Activated CD4-positive, alpha-beta memory T cell treated with anti-CD3 and anti-CD28 coated beads, Interleukin-2, amount 10 ng/mL, durations not matched to agents 7 days and 5 days (primary cell): Measurements from ENCODE around the gene DNASE1L2. TPM values are rescaled to one million over a fixed set of nuclear protein-coding genes. Genes with fewer than 3 reads are reported as not detected.

Experiments
- CTCF ChIA-PET: fragments of 350-600 bp; sonication (Branson Sonifier 250); formaldehyde crosslinking; loops from one replicate; lab custom pipeline; 2021; ENCODE audit warnings: antibody characterized with exemption, inconsistent platforms; lab: Charles Lee
- POLR2A ChIA-PET: fragments of 350-600 bp; sonication (Branson Sonifier 250); formaldehyde crosslinking; loops from one replicate; lab custom pipeline; 2021; ENCODE audit warnings: antibody characterized with exemption; lab: Charles Lee
- DNase-seq: peaks from one replicate; pipeline ENCODE4 v3.0.0-alpha.2; 2020
- H3K27ac Mint-ChIP-seq: one replicate; pipeline ENCODE4 v1.8.0; 2021; ENCODE audit warnings: mild to moderate bottlenecking, mixed read lengths
- H3K27me3 Mint-ChIP-seq: one replicate; pipeline ENCODE4 v1.8.0; 2021; ENCODE audit warnings: mixed read lengths
- H3K36me3 Mint-ChIP-seq: one replicate; pipeline ENCODE4 v1.8.0; 2021; ENCODE audit warnings: low read depth, mixed read lengths
- H3K4me1 Mint-ChIP-seq: one replicate; pipeline ENCODE4 v1.8.0; 2021; ENCODE audit warnings: mixed read lengths
- H3K4me3 Mint-ChIP-seq: one replicate; pipeline ENCODE4 v1.8.0; 2021; ENCODE audit warnings: mild to moderate bottlenecking, mixed read lengths
- H3K9me3 Mint-ChIP-seq: one replicate; pipeline ENCODE4 v1.8.0; 2021; ENCODE audit warnings: mixed read lengths
- total RNA-seq, 2 experiments: library from RNA; stranded (reverse); gene quantifications; one replicate each; pipeline ENCODE4 v1.2.3, GENCODE V29; 2021

DNASE1L2 gene
- total RNA-seq, 2 experiments from 2014 or later = 2.0 to 2.3 TPM

DNA sequence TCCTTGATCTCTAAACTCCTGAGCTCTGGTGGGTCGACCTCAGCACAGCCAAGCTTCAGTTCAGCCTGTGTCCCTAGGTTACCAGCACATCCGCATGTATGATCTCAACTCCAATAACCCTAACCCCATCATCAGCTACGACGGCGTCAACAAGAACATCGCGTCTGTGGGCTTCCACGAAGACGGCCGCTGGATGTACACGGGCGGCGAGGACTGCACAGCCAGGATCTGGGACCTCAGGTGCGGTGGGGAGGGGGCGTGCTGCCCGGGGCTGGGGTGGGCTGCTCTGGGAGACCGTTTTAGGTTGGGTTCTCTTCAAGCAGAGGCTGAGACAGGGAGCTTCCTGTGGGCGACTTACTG lies 29.8 kb upstream of the DNASE1L2 start:
- H3K27me3 Mint-ChIP-seq = peaks cover 6% of the 10 kb centered on the region
- POLR2A ChIA-PET = interaction anchor here (1.0 to 4.7 kb wide), 10 partner anchors 9 to 211 kb away, joined by 3 to 43 read pairs (median 4); partner anchors contain the start of genes E4F1, ECI1, PGP and TRAF7
- DNase-seq = no peak
- peaks cover 19% of the 10 kb centered on the region for H3K36me3 Mint-ChIP-seq
- CTCF ChIA-PET = interaction anchor here (0.9 to 1.0 kb wide), 2 partner anchors 8 to 52 kb away, joined by 3 read pairs; partner anchors contain the start of gene PGP
- peak overlapping the region; percentile 73 for H3K4me3 Mint-ChIP-seq
- H3K27ac Mint-ChIP-seq = peak overlapping the region; percentile 72
- no peaks in the 10 kb centered on the region for H3K9me3 Mint-ChIP-seq
- H3K4me1 Mint-ChIP-seq = peaks cover 30% of the 10 kb centered on the region

DNA sequence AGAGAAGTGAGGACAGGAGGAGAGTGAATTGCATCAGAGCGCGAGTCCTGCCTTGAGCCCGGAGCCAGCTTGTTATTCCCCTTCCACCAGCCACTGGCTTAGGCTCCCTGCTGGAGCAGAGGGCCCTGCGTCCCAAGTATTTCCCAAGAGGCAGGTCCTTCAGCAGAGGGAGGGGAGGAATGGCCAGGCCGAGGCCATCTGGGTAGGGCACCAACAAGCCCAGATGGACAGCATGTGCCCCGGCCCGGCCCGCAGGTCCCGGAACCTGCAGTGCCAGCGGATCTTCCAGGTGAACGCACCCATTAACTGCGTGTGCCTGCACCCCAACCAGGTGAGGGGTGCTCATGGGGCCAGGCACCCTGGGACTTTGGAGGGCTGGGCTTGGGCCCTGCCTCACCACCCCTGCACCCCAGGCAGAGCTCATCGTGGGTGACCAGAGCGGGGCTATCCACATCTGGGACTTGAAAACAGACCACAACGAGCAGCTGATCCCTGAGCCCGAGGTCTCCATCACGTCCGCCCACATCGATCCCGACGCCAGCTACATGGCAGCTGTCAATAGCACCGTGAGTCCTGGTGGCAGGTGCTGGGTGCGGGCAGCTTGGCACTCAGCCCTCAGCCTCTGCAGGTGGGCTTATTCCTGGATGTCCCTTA lies 29.3 kb upstream of the DNASE1L2 start:
- no peaks in the 10 kb centered on the region for H3K9me3 Mint-ChIP-seq
- ChIA-PET POLR2A (interaction anchor here (1.0 to 4.7 kb wide), 7 partner anchors 9 to 211 kb away, joined by 3 to 43 read pairs (median 10); partner anchors contain the start of genes E4F1, ECI1, PGP and TRAF7), CTCF (interaction anchor here (0.9 to 1.0 kb wide), 3 partner anchors 8 to 52 kb away, joined by 3 read pairs; partner anchors contain the start of gene PGP)
- peaks cover 32% of the 10 kb centered on the region for H3K4me1 Mint-ChIP-seq
- peak overlapping the region; percentile 73 for H3K4me3 Mint-ChIP-seq
- peaks cover 22% of the 10 kb centered on the region for H3K36me3 Mint-ChIP-seq
- peak overlapping the region; percentile 72 for H3K27ac Mint-ChIP-seq
- H3K27me3 Mint-ChIP-seq = peaks cover 4% of the 10 kb centered on the region
- no peak for DNase-seq

DNA sequence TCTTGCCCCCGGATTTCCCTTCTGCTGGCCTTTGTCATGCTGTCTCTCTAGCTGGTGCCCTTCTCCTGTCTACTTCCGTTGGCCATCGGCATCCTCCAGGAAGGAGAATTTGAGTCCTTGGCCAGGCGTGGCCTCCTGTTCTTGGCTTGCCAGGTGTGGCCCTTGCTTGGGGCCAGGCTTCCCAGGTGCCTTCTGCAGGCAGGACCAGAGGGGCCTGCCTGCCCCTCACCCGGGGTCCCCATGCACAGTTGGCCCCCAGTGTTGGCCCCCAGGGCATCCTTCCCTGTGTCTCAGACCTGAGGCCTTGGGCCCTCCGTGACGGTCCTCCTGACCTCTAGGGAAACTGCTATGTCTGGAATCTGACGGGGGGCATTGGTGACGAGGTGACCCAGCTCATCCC lies 28.4 kb upstream of the DNASE1L2 start:
- H3K9me3 Mint-ChIP-seq = no peaks in the 10 kb centered on the region
- peak overlapping the region; percentile 9 for H3K4me3 Mint-ChIP-seq
- ChIA-PET CTCF (no interaction called here), POLR2A (interaction anchor here (2.8 kb wide), 2 partner anchors 43 to 54 kb away, joined by 10 to 11 read pairs; partner anchors contain the start of genes ECI1 and TRAF7)
- peak overlapping the region; percentile 20 for H3K27ac Mint-ChIP-seq
- peaks cover 25% of the 10 kb centered on the region for H3K36me3 Mint-ChIP-seq
- no peak for DNase-seq
- no peaks in the 10 kb centered on the region for H3K27me3 Mint-ChIP-seq
- peaks cover 40% of the 10 kb centered on the region for H3K4me1 Mint-ChIP-seq

DNA sequence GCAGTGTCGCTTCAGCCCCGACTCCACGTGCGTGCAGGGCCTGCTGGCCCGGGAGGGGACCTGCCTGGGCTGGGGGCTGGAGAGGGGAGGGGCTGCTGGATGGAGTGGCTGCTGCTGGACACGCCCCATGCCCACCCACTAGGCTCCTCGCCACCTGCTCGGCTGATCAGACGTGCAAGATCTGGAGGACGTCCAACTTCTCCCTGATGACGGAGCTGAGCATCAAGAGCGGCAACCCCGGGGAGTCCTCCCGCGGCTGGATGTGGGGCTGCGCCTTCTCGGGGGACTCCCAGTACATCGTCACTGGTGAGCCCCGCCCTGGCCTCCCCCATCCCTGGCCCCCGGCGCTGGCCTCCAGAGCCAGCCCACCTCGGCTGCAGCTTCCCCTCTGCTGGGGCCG lies 27.9 kb upstream of the DNASE1L2 start:
- POLR2A ChIA-PET = interaction anchor here (2.8 kb wide), 1 partner anchor 54 kb away, joined by 11 read pairs; the partner anchor contains the start of gene TRAF7
- H3K4me3 Mint-ChIP-seq = no peak overlapping the region

DNA sequence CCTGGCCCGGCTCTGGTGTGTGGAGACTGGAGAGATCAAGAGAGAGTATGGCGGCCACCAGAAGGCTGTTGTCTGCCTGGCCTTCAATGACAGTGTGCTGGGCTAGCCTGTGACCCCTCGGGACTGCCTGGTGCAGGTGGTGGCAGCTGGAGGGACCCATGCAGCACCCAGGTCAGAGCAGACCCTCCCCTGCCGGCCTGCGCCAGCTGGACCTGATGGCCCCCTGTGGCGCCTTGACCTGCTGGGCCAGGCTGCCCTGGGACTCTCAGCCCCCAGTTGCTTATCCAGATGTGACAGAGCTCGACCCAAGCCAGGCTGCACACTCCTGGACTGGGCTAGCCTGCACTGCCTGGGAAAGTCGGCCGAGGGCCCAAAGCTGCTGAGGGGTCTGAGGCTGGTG lies 27.5 kb upstream of the DNASE1L2 start:
- no peaks in the 10 kb centered on the region for H3K9me3 Mint-ChIP-seq
- no peak overlapping the region for H3K4me3 Mint-ChIP-seq
- H3K4me1 Mint-ChIP-seq = peaks cover 46% of the 10 kb centered on the region
- peaks cover 29% of the 10 kb centered on the region for H3K36me3 Mint-ChIP-seq
- H3K27ac Mint-ChIP-seq = no peak overlapping the region
- DNase-seq = no peak
- H3K27me3 Mint-ChIP-seq = no peaks in the 10 kb centered on the region
- CTCF ChIA-PET = no interaction called here
- POLR2A ChIA-PET = interaction anchor here (2.8 kb wide), 1 partner anchor 54 kb away, joined by 11 read pairs; the partner anchor contains the start of gene TRAF7

More for the DNA sequence above, 27.9 kb upstream of the DNASE1L2 start:
- no peaks in the 10 kb centered on the region for H3K27me3 Mint-ChIP-seq
- CTCF ChIA-PET = no interaction called here
- peaks cover 44% of the 10 kb centered on the region for H3K4me1 Mint-ChIP-seq
- no peak overlapping the region for H3K27ac Mint-ChIP-seq
- no peak for DNase-seq
- H3K36me3 Mint-ChIP-seq = peaks cover 27% of the 10 kb centered on the region
- H3K9me3 Mint-ChIP-seq = no peaks in the 10 kb centered on the region

DNA sequence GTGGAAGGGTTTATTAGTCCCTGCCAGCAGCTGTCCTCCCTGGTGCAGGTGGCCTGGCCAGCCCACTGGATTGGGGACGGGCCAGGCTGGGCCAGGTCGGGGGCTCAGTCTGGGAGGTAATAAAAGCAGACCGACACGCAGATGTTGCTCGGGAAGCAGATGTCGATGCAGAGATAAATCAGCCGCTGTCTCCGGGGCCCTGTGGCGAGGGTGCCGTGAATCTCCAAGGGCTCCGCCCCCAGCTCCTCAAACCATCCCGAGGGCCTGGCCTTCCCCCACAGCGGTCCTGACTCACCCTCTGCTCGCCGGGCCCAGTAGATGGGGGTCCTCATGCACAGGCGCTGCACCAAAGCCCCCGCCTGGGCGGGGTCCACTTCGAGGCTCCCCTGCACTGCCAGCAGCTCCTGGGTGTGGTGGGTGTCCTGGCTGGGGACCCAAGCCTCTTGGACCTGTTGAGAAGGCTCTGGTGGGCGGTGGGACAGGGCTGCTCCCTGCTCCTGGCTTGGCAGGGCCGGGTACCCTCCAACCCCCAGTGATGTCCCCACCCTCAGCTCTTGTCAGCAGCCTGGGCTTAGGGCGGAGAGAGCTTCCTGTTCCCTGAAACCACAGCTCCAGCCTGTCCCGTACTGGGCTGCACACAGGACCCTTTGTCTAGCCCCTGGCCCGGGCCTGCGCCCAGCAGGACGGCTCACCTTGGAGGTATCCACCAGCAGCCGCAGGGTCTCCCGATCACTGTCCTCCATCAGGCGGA lies 26.8 kb upstream of the DNASE1L2 start:
- CTCF ChIA-PET = no interaction called here

DNA sequence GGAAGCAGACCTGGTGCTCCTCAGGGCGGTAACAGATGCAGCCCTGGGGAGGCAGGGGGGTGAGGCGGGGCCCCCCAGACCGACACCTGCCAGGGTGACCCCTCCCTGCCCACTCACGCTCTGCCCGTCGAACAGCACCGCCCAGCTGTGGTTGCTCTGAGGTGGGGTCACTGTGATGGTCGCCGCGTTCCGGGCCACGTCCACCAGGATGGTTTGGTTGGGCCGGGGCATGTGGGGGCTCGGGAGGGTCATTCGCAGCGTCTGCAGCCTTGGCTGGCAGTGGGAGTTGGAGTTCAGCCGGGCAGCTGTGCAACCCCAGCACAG lies 26.3 kb upstream of the DNASE1L2 start:
- Mint-ChIP-seq H3K9me3 (no peaks in the 10 kb centered on the region), H3K4me3 (no peak overlapping the region), H3K27ac (no peak overlapping the region), H3K27me3 (no peaks in the 10 kb centered on the region), H3K4me1 (peaks cover 40% of the 10 kb centered on the region), H3K36me3 (peaks cover 29% of the 10 kb centered on the region)
- ChIA-PET CTCF (no interaction called here), POLR2A (interaction anchor here (0.6 to 2.8 kb wide), 2 partner anchors 10 to 56 kb away, joined by 3 to 11 read pairs; partner anchors contain the start of gene TRAF7)
- no peak for DNase-seq

More for the DNA sequence above, 26.8 kb upstream of the DNASE1L2 start:
- no peak overlapping the region for H3K4me3 Mint-ChIP-seq
- peaks cover 44% of the 10 kb centered on the region for H3K4me1 Mint-ChIP-seq
- H3K36me3 Mint-ChIP-seq = peaks cover 29% of the 10 kb centered on the region
- no peak overlapping the region for H3K27ac Mint-ChIP-seq
- no peaks in the 10 kb centered on the region for H3K27me3 Mint-ChIP-seq
- POLR2A ChIA-PET = interaction anchor here (0.6 to 2.8 kb wide), 2 partner anchors 9 to 55 kb away, joined by 3 to 11 read pairs; partner anchors contain the start of gene TRAF7
- no peaks in the 10 kb centered on the region for H3K9me3 Mint-ChIP-seq
- no peak for DNase-seq

DNA sequence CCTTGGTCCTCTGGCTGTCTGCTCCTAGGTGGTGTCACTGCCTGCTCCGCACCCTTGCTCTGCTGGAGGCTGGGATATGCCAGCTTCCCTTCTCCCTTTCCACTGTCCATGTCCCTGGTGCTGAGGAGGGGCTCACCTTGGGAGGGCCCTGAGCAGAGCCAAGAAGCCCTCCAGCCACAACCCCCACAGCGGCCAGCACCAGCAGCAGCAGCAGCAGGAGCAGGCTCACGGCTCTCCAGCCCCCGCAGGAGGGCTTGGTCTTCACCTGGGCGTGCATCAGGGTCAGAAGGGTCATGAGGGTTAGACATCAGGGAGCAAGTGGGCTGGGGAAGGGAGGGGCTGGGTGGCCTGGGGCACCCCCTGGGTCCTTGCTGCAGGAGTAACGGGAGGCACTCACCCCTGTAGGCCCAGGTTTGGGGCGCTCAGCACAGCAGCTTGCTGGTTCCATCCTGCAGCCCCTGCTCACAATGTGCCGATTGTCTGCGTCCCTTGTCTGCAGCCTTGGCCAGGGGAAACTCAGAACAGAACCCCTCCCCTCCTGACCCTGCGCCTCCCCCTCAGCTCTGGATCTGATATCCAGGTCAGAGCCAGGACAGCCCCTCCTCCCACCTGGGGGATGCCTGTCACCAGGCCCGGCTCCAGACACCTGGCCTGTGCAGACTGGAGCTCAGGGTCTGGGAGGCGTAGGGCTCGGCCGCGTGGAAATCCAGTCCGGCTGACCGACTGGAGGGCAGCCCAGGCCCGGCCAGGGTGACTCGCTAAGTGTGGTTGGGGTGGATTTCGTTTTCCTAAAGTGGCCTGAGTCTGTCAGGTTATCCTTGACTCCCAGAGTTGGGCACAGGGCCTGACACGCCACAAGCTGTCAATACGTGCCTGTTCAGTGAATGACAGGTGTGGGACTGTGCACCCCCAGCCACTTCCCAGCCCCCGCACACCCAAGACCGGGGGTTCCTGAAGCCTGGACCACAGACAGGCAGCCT lies 25.6 kb upstream of the DNASE1L2 start, which contains the start of gene BRICD5:
BRICD5 (minus strand) TSS at position 478 of the 980 bp plus-strand sequence; CDS start at position 448, 30 bp downstream.
- Mint-ChIP-seq H3K4me1 (peaks cover 42% of the 10 kb centered on the region), H3K9me3 (no peaks in the 10 kb centered on the region), H3K4me3 (no peak within 1 kb of the TSS), H3K27me3 (no peaks in the 10 kb centered on the region), H3K27ac (no peak within 1 kb of the TSS), H3K36me3 (peaks cover 29% of the 10 kb centered on the region)
- POLR2A ChIA-PET = interaction anchor here (0.6 to 2.8 kb wide), 4 partner anchors 11 to 56 kb away, joined by 3 to 11 read pairs (median 3); partner anchors contain the start of genes ECI1 and TRAF7
- DNase-seq = no peak
- CTCF ChIA-PET = no interaction called here

DNA sequence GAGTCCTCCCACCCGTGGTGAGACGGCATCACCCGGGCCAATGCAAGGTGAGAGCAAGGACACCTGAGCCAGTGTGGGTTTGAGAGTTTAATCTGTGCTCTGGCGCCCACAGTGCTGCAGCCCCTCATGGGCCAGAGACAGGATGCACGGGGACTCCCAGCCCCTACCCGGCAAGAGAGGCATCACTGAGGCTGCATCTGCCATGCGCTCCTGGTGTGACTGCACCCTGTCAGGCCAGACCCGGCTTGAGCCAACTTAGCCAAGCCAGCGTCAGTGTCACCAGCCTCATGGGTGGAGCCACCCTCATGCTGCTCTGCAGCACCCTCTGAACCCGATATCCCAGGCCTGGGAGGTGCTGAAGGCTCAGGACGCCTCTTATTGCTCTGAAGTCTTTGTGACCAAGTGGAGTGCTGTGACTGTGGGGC lies 24.3 kb upstream of the DNASE1L2 start:
- H3K27me3 Mint-ChIP-seq = no peaks in the 10 kb centered on the region
- H3K36me3 Mint-ChIP-seq = peaks cover 26% of the 10 kb centered on the region
- H3K4me3 Mint-ChIP-seq = peak overlapping the region; percentile 54
- POLR2A ChIA-PET = interaction anchor here (0.8 to 0.9 kb wide), 2 partner anchors 38 to 40 kb away, joined by 3 read pairs; partner anchors contain the start of gene ECI1
- H3K27ac Mint-ChIP-seq = peak overlapping the region; percentile 11
- no peaks in the 10 kb centered on the region for H3K9me3 Mint-ChIP-seq
- DNase-seq = no peak
- H3K4me1 Mint-ChIP-seq = peaks cover 35% of the 10 kb centered on the region
- CTCF ChIA-PET = no interaction called here

DNA sequence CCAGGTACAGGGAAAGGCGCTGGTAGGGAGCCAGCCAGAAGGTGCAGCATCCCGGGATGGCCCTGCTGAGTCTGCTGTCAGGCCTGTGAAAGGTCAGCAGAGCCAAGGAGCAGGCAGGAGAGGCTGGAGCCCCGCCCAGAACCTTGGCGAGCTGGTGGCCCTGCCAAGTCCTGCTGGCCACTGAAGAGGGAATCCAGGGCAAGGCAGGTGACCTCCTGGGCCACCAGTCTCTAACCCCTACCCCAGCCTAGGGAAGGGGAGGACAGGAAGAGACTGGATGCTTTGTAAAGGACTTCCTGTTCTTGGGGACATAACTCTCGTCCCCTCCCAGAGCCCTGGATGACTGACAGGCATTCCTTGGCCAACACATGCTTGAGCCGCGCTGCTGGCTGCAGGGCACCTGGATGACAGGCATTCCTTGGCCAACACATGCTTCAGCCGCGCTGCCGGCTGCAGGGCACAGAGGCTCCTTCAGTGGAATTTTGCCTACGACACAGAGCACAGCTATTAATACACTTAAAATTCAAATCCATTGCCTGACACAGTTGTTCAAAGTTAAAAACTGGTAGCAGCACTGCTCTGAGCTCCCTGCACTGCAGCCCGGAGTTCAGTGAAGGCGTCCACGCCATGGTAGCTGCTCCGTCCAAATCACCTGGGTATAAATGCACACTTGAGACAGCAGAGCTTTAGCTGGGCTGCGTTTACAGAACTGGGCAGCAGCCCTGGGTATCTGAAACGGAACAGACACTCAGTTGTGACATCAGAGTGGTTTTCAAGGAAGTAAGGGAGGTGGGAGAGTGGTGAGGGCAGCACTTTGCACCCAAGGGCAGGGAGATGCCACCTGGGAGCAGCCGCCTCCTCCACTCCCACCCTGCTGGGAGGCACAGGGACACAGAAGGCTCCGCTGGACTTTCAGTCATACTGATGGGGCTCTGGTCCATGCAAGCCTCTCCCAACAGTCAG lies 23.6 kb upstream of the DNASE1L2 start:
- Mint-ChIP-seq H3K4me1 (peaks cover 28% of the 10 kb centered on the region), H3K9me3 (no peaks in the 10 kb centered on the region), H3K36me3 (peaks cover 19% of the 10 kb centered on the region), H3K27ac (peak overlapping the region; percentile 38), H3K27me3 (no peaks in the 10 kb centered on the region), H3K4me3 (peak overlapping the region; percentile 76)
- POLR2A ChIA-PET = interaction anchor here (0.8 kb wide), 1 partner anchor 39 kb away, joined by 3 read pairs; the partner anchor contains the start of gene ECI1
- CTCF ChIA-PET = no interaction called here
- no peak for DNase-seq
